ACHN (cell line): ENCODE data around the gene STRA8.
A peak's percentile ranks its signal among the peaks of the same experiment; 100 is the strongest.

Experiments
- DNase-seq: peaks from one replicate; pipeline ENCODE4 v3.0.0-alpha.2; 2015
- in situ Hi-C: cut with HindIII; loops from 2 replicates; pipeline ENCODE4 v1.10.0; 2017; ENCODE audit warnings: low sequenced_read_pairs, low pct_ligation_motif_present, low pct_unique_long_range_greater_than_20kb

The STRA8 gene

DNA sequence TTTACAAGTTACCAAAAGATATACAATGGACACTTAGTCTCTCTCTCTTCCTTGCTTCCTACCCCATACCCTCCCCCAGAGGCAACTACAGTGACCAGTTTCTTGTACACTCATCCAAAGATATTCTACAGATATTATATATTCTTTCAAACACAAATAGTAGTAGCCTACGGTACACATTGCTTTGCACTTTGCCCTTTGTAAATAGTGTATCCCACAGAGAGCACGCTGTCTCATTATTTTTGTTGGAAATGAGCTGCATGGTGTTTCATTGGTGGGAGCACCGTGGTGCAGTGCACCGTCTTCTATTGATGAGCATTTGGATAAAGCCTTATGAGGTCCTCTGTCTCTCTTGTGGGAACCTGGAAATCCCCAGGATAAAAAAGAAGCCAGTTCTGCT lies 24.2 kb downstream of the STRA8 start:
- DNase-seq: no peak
- in situ Hi-C loops: no loop called here

DNA sequence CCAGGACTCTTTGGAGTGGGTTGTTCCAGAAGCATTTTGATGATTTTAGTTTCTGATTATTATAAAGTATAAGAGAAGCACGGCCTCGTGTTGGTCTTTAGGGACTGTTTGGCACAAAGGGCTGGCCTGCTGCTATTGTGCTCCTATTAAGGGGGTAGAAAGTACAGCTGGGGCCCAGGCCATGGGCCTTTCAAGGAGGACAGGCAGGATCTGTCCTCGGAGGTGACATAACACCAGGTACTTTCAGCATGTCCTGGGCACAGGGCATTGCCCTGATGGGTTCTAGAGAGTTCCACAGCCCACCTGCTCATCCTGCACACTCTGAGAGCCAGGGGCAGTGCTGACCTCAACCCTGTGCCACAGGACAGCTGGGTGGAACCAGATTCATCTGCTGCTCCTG lies 24.9 kb downstream of the STRA8 start:
- in situ Hi-C loops: no loop called here
- no peak for DNase-seq

DNA sequence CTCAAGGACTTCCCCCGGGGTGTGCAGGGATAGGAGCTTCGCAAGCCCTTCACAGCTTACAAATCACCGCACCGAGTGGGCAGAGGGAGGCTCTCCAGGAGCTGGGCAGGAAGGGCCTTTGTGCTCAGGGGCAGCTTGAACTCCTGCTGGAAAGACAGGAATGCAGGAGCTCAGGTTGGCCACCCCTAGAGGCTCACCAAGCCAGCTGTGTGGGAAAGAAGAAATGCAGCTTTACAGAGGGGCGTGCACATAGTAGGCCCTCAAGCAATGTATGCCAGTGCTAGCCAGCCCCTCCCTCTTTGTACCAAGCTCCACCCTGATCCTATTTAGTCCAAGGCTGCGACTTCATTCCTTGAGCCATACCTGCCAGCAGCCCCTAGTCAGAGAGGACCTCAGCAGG lies 26.1 kb downstream of the STRA8 start:
- no peak for DNase-seq
- in situ Hi-C loops: no loop called here

DNA sequence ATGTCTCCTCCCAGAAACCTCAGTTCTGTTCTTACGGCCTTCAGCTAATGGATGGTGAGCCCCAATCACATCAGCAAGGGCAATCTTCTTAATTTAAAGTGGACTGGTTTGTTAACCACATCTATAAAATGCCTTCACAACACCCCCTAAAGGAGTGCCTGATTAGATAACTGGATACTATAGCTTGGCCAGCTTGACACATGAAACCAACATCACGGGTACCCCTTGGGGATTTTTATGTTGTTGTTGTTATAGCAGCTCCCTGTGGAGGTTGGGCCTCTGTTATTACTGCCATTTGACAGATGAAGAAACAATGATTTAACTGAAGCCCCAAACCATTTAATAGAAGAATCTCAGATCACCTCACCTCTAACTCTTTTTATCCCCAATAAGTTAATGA lies 26.8 kb downstream of the STRA8 start:
- DNase-seq: no peak
- in situ Hi-C loops: no loop called here

DNA sequence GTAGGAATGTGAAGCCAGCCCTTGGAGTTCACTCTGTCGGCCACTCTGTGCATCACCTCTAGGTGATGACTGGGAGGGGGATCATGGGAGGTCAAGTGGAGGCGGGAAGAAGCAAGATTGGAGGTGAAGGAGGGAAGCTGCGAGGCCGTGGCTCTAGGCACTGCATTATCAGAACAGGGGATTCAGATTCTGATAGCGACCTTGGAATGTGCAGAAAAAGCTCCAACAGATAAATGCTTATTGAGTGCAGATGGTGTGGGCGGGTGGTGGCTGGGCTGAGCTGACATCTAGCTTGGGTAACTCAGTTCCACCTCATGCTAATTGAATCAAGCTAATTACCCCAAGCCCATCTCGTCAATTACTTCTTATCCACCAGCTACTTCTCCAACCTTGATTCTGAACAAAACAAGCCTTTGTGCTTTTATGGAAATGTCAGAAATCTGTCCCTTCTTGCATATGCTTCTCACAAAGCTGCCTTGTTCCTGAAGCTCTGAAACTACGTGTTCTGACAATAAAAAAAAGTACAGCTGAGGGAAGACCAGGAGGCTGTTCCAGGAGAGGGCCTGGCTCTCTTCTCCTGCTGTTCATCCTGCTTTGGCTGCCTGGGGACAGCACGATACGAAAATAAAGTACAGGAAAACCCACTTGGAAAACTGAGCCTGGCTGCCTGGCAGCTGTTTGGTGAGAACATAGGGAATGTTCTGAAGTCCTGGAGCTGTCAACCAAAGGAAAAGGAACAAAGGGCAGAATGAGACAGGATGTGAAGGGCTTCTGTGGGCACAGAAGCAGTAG lies 27.5 kb downstream of the STRA8 start:
- no peak for DNase-seq
- in situ Hi-C loops: no loop called here

DNA sequence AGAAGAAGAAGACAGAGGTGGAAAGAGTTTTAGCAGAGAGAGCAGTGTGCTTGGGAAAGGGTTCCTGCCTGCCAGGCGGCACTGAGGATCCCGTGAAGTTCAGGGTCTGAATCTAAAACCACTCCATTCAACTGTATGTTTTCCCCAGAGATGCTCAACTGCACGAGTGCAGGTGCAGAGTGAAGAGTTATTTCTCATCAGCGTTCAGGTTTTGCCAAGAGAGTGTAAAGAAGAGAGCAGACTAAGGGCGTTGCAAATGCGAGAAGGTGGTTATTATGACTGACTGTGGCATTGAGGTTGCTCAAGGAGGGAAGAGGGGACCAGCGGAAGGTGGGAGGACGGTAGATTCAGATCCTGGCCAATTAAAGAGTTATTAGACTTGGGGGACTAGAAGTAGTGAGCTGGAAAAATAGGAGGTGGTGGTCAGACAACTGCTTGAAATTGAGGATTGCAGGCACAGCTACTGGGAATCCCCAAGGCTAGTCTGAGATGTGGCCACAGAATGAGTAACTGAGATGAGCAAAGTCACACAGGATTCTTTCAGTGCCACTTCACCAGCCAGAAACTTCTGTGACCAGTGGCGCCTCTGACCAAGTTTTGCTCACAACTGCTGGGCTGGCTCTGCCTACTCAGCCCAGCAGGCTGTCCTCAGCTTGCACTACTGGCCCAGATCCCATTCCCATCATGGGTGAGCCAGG lies 29.1 kb downstream of the STRA8 start:
- no peak for DNase-seq
- in situ Hi-C loops: no loop called here

DNA sequence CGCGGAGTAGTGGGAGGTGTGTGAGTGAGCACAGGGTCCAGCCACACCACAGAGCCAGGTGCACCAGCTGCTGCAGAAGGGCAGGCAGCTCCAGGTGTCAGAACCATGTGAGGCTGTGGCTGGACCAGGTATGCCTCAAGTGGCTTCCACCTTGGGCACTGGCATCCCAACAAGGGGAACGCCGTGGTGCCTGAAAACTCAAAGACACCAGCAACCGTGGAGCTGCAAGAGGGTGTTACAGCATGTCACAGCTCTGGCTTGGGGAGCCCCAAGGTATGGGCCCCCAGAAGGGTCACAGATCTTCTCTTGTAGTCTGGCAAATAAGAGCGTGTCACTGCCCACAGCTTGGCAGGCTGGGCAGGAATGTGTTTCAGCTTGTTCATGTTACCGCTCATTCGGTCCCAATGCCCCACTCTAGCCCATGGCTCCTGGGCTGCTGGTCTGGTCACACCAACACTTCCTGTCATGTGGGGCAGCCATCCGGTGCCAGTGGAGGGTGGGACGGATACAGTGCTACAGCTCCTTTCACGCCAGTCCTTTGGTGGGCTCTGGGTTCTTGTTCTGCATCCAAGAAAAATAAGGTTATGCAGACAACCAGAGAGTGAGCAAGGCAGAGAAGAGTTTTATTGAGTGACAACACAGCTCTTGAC lies 29.8 kb downstream of the STRA8 start:
- in situ Hi-C loops: no loop called here

DNA sequence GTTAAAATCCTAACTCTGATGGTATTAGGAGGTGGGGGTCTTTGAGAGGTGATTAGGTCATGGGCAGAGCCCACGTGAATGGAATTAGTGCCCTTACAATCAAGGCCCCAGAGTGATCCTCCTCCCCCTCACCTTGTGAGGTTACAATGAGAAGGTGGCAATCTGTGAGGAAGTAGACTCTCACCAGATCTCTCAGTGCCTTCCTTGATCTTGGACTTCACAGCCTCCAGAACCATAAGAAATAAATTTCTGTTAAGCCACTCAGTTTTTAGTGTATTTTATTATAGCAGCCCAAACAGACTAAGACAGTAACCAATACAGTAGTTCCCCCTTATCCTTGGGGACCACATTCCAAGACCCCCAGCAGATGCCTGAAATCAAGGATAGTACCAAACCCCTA lies 32.0 kb downstream of the STRA8 start:
- no peak for DNase-seq
- in situ Hi-C loops: no loop called here

More for the DNA sequence above, 29.8 kb downstream of the STRA8 start:
- DNase-seq: no peak

DNA sequence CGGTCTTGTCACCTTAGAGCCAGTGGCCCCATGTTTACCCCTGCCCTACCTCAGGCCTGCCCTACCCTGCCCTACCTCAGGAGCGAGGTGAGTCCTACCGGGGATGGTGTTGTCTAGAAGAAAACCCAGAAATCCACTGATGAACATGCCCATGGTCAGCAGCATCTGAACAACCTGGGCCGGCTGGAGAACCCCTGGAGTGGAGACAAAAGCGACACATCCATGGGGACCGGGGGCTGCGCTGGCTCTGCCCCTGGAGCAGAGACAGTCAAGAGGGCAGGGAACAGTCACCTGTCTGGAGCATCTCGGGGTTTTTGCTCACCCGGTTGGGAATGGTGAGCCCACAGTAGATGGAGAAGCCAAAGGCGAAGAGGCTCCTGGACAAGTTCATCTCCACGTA lies 36.3 kb downstream of the STRA8 start:
- in situ Hi-C loops: no loop called here
- DNase-seq: no peak

DNA sequence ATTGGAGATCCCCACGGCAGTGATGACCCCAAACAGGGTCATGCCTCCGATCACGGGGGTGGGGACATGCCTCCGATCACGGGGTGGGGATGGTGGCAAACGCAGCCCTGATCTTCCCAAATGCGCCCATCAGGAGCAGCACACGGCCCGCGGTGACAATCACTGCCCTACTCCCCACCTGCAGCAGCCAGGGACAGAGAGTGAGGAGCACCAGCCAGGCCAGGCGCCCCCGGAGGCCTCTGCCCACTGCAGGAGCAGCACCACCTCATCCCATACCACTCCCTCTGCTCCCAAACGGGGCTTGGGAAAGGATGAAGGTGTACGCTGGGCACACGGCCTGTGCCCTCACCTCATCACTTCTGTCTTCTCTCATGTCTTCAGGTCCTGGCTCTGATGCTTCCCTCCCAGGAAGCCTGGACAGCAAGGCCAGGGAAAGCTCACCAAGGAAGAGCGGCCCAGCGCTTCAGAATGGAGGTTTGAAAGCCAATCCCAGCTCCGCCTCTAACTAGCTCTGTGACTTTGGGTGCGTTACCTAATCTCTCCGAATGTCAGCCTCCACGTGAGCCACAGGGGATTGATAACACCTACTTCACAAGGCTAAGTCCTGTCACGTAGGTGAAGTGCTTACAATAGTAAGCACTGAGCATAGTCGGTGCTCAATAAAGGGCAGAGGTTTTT lies 37.1 kb downstream of the STRA8 start:
- in situ Hi-C loops: no loop called here
- no peak for DNase-seq

DNA sequence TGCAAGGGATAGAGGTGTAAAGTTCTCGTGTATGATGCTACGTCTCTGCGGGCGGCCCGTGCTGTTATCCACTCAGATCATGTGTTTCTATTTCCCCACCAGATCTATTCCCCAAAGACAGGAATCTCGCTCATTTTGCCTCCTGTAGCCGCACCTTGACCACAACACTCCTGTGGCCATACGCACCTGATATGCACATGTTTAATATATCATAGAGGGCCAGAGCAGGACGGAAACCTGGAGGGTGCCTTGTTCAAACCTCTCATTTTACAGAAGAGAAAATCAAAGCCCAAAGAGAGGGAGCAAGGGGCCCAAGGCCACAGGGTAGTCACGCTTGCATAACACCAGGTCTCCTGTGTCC lies 37.6 kb downstream of the STRA8 start:
- in situ Hi-C loops: no loop called here
- DNase-seq: no peak

DNA sequence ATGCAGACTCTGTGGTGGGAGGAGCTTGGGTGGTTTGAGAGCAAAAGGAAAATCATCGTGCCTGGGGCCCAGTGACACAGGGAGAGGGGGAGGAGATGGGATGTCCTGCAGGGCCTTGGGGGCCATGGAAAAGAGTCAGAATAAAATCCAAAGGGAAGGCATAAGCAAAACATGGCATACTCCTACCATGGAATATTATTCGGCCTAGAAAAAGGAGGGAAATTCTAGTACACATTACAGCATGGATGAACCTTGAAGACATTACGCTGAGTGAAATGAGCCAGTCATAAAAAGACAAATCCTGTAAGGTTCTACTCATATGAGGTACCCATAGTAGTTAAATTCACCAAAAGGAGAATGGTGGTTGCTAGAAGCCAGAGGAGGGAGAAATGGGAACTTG lies 38.7 kb downstream of the STRA8 start:
- DNase-seq: no peak
- in situ Hi-C loops: no loop called here

DNA sequence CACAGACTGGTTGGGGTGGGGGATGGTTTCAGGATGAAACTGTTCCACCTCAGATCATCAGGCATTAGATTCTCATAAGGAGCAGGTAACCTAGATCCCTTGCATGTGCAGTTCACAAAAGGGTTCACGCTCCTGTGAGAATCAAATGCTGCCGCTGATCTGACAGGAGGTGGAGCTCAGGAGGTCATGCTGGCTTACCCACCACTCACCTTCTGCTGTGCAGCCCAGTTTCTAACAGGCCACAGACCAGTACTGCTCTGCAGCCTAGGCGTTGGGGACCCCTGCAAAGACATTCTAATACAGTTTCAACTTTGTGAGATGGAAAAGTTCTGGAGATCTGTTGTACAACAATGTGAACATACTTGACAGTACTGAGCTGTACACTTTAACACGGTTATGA lies 39.9 kb downstream of the STRA8 start:
- in situ Hi-C loops: no loop called here
- no peak for DNase-seq

DNA sequence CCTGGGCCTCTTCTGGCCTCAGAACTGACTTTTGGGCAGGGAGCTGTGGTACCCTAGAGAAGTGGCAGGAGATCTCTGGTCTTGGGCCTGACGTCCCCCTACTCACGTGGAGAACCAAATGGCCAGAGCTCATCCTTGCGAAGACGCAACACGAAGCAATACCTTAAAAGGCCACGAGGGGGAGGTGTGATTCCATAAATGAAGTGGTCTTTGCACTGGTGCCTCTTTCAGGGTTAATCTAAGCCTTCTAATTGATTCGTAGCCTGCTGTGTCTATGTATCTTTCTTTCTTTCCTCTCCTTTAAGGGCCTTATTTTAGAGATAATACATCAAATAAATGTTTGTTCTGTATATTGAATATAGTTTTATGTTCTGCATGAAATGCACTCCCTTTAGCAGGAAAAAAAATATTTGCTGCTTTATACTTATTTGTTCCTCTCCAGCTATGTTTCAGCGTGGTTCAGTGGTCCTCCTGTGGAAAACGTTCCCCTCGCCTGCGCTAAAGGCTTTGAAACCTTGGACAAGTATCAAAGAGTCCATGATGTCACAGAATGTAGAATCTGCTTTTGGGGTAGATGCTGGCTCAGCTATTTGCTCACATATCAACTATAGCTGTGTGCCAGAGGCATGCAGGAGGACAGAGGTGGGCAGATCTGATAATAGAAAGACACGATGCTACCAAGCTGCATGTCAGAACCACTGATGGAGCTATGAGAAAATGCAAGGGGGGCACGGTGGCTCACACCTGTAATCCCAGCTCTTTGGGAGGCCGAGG lies 41.0 kb downstream of the STRA8 start:
- peak; percentile 80 for DNase-seq
- in situ Hi-C loops: no loop called here

DNA sequence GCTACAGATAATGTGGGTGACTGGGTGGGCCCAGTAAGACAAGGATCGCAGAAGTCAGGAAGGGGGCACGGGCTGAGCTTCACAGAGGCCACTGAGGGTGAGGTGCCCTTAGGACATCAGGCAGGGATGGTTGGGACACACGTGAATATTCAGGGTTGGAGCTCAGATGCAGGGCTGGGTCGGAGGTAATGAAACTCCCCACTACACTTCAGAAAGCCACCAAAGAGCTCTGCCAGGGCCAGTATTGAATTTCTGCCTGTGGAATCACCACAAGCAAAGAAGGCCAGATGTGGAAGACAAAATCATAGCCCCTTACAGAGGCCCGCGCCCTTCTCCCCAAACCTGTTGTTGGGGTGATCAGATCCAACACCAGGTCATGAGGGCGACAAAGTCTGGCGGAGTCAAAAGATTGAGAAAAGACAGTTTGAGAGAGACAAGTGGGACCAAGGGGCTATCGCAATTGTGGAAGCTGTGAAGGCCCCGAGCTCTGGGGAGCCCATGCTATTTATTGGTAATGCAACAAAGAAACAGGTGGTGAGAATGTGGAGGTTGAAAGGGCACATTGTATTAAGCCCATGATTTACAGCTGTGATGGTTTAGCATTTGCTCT lies 42.4 kb downstream of the STRA8 start:
- in situ Hi-C loops: no loop called here
- no peak for DNase-seq

DNA sequence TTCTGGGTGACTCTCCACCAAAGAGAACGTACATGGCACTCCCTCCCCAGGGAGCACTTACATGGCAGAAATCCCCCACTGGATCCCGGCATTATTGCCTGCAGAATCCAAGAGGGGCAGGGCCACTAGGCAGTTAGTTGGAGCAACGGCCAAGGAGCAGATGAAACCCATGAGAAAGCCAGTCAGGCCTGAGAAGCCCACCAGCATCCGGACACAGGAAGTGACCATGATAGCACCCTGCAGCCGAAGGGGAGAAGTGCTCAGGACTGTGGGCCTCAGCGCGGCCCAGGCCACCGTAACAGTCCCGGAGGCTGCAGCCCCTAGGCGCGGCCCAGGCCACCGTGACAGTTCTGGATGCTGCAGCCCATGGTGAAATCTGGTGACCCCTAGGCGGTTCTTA lies 43.5 kb downstream of the STRA8 start:
- DNase-seq: no peak
- in situ Hi-C loops: no loop called here

DNA sequence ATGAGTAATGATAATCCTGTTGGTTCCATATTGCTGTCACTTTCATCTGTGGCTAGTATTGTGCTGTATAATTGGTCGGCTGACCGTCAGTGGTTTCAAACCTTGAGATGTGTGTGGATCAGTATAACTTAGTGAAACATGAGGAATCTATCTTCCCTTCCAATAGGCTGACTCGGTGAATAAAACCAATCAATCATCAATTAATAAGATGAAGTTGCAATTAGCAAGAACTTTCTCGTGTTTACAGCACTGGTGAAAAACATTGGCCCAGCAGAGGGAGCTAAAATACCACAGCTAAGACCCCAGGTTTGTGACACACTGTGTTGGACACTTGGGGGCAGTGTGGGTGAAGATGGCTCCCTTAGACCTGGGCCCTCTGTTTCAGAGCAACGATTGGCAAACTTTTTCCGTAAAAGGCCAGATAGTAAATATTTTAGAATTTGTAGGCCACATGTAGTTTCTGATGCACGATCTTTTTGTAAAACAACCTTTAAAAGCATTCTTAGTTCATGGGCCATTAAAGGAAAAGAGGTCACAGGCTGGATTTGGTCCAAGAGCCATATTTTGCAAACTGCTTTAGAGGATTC lies 47.8 kb downstream of the STRA8 start:
- peak; percentile 90 for DNase-seq
- in situ Hi-C loops: no loop called here
